GM20431 (cell line): ENCODE results near the gene KAT7.

Experiments
- in situ Hi-C: fragments of 300-500 bp; cut with MseI, MboI; formaldehyde crosslinking; loops from one replicate; pipeline ENCODE4 v1.15.0; 2020; ENCODE audit warnings: low sequenced_read_pairs; ENCODE audit not compliant: unreplicated experiment

Gene KAT7

DNA sequence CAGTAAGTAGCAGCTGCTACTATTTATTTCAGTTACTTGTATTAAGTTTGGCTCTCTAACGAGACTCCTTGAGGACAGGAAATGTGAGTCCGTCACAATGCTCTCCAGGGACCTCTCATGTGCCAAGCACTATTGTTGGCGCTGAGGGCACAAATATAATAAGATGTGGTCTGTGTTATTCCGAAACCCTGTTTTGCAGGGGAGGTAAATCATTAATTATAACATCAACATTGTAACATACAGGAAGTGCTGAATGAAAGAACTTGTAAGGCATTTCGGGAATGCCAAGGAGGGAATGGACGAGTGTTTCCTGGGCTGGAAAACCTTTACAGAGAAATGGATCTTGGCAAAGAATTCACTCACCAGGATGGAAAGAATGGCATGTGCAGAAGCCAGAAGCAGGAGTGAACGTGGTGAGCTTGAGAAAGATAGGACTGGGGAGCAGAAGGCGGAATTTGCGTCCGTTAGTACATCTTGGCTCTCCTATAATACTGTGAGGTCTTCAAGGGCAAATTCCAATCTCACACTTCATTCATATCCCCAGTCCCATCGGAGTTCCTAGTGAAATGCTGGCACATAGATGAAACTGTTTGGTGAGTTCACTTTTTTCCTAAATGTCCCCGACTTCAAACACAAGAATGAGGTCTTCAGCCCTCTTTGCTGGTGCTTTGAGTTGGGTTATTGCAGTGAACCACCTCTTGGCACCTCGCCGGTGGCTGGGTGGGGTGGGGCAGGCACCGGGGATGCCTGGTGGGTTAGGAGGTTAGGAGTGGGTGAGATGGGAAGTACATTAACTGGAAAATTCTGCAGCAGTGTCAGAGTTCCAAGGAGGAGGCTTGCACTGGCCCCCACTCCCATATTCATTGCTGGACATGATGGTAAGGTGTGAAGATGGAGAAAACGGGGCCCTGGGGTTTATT, 47.9 kb downstream of the KAT7 start:
- in situ Hi-C loops = no loop called here

DNA sequence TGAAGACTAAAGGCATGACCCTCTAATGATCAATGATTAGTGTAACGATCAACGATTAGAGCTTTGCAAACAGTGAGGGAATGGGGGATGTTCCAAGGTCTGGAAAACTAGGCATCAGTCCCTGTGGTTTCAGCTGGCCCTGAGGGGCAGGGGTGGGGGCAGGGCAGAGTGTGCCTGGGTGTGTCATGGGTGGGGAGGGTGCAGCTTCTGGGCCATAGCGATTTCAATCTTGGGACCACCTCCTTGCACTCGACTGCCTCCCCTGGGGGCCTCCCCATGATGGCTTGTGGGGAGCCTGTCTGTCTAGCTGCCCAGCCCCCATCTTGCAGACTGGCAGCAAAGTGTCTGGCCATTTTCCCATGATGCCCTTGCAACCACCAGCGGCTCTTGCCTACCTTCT, 51.0 kb downstream of the KAT7 start:
- in situ Hi-C loops = no loop called here

DNA sequence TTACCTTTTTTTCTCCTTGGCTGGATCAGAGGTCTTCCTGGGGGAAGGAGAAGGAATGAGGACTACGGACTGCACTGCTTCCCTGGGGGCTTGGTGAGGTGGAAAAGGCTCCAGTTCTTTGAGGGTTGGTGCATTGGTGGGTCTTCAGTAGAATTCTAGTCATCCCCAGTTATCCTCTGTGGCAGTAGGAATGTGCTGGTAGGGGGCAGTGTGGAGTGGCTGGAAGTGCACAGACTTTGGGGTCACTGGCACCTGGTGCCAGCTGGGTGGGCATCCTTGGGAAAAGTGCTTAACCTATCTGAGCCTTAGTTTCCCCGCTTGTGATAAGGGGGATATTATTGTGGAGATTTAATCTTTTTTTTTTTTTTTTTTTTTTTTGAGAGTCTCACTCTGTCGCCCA, 53.1 kb downstream of the KAT7 start:
- in situ Hi-C loops = no loop called here

DNA sequence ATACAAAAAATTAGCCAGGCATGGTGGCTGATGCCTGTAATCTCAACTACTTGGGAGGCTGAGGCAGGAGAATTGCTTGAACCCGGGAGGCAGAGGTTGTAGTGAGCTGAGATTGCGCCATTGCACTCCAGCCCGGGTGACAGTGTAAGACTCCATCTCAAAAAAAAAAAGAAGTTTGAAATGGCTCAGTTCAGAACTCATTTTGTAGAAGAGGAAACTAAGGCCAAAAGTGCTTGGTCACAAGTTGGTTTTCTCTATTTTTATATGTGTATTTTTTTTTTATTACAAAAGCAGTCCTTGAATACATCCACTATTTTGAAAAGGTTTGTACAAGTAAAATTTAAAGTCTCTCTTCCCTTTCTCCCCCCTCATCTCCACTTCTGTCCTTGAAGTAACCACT, 53.9 kb downstream of the KAT7 start:
- in situ Hi-C loops = no loop called here

DNA sequence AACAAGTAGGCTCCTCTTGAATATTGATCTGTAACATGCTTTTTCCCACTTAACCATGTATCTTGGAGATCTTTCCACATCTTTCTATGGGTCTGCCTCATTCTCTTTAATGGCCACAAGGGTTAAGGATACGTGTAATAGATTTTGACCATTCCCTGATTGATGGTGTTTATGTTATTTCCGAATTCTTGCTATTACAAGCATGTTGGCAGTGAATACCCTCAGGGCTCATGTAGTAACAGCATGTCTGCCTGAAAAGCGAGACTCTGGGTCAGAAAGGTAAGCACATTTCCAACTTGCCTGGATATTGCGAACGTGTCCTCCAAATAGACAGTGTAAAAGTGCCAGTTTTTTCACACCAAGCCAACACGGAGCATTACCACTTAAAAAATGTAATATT, 54.4 kb downstream of the KAT7 start:
- in situ Hi-C loops = no loop called here

DNA sequence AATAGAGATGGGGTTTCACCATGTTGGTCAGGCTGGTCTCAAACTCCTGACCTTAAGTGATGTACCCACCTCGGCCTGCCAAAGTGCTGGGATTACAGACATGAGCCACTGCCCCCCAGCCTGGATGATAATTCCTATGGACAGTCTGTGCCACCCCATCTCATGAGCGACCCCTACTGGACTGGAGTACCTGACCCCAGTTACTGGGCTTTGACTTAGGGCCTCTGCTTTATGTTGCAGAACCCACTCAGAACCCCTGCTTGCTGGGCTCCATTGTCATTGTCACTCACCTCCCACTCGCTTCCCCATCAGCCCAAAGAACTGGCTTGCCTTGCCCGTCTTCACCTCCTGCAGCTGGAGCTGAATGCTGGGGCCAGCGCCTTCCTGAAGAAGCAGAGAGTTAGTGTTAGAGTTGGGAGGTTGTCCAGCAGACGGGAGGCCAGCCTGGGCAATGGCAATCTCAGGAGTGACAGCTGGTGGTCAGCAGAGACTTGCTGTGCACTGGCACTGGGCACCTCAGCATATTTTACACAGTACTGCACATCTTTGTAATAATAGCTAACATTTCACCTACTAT, 55.4 kb downstream of the KAT7 start:
- in situ Hi-C loops = no loop called here

DNA sequence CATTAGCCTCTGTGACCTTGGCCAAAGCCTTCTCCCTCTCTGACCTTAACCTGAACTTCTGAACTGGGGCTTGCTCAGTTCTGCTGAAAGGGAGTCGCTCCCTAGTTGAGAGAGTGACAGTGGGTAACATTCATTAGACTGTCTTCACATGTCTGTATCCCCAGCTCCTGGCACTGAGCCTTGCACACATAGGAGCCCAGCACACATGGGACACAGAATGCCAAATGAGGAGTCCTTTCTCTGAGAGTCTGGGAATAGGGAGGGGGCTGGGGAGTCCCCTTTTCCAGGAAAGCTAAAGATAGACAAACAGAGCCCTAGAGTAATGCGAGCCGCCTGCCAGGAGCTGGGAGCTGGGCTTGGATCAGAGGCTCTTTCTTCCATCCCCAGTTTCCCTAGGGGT, 56.8 kb downstream of the KAT7 start:
- in situ Hi-C loops = no loop called here

DNA sequence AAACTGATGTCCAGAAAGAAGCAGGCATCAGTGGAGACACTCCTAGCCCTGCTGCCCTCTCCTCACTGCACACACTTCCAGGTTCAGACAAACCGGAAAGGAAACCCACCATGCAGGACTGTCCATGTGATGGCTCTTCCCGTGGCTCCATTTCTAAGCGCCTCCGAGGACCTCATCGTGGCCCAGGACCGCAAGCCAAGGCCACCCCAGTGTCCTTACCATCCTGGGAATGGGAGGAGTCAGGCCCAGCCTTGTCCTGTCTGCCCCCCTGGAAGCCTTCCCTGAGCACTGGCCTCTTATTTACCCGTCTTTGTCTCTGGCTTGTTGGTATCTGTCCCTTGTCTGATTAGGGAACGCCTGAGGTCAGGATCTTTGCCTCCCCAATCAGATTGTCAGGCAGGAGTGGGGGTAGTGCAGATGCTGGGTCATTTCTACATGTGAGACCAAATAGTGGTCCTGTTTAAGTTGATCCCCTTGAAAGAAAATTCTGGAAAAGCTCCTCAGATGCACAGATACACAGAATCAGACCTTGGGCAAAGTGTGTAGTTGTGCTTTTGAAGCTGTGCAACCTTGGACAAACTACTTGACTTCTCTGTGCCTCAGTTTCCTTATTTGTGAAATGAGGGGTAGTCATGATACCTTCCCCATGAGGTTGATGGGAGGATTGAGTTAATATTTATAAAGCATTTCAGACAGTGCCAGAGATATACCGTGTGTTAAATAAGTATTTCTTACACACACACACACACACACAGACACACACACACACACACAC, 58.6 kb downstream of the KAT7 start:
- in situ Hi-C loops = no loop called here

DNA sequence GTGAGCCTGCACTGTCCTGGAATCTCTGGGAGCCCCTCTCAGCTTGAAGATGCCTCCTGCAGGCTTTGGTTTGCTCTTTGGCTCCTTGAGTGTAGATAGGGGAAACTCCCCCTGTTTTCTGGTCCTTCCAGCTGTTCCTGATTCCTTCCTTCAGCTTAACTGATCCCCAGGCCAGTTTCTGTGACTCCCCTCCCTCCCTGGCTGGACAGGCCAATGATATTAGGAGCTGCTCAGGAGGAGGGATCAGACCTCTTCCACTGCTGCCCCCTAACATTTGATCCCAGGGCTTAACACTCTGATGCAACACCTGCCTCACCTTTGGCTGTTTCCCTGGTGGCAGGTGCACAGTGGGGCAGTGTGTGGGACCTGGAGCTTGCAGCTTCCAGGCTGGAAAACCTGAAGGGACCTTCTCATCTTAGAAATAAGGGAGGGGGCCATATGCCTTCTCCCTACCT, 59.6 kb downstream of the KAT7 start, which contains the start of gene TAC4:
TSS of gene TAC4 (minus strand) at position 51 of the 455 bp plus-strand sequence. CDS start 52 bp downstream, outside the sequence.
- in situ Hi-C loops = no loop called here

DNA sequence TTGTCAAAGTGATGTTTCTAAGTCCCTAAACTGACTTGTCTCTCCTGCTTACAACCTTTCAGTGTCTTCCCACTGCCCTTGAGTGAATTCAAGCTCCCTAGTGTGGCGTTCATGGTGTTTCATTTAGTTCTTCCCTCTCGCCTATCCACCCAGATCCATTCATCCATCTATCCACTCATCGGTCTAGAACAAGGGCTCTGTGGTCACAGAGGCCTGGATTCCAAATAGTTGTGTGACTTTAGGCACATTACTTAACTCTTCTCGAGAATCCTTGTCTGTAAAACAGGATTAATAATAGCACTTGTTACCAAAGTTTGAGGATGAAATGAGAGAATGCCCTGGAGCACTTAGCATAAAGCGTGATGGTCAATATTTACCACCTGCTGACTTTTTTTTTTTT, 60.3 kb downstream of the KAT7 start:
- in situ Hi-C loops = no loop called here

DNA sequence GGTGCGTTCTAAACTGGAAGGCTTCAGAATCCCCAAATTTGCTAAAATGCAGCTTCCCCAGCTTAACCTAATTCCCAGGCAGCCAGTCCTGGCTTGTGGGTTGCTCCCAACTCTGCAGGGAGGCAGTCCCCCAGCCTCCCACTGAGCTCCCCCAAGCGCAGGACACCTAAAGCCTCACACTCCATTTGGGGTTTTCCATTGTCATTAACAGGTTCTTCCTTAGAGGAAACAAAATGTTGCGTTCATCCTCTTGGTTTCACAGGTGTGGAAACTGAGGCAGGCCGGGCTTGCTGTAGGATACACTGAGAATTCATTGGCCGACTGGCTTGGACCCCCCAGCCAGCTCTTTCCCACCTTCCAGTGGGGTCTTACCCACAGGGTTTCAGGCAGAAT, 61.7 kb downstream of the KAT7 start:
- in situ Hi-C loops = loop anchor here (25.0 kb wide), 1 partner anchor 288 kb away; no protein-coding TSS in a partner anchor

DNA sequence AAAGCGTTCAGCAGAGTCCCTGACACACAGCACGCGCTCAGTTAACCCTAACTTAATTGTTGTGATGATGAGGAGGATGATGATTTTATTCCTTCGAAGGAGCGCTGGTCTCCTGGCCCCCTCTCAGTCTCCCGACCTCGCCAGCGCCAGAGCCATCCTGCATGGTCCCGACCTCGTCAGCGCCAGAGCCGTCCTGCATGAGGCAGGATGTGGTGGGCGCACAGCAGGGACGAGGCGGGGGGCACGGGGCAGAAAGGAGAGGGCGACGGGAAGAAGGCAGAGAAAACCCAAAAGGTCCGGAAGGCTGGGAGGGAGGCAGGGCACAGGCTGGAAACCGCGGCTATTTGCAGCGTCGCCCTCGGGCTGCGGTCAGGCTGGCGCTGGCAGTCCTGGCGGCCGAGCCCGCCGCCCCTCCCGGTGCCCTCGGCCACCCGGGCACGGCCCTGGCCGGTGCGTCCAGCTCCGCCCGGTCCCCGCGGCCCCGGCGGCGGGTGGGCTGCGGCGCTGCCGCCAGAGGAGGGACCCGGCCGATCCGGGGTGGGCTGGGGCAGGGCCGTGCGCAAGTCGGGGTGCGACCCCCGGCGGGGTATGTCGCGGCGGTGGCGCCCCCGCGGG, 62.4 kb downstream of the KAT7 start:
- in situ Hi-C loops = loop anchor here (25.0 kb wide), 1 partner anchor 289 kb away; no protein-coding TSS in a partner anchor

DNA sequence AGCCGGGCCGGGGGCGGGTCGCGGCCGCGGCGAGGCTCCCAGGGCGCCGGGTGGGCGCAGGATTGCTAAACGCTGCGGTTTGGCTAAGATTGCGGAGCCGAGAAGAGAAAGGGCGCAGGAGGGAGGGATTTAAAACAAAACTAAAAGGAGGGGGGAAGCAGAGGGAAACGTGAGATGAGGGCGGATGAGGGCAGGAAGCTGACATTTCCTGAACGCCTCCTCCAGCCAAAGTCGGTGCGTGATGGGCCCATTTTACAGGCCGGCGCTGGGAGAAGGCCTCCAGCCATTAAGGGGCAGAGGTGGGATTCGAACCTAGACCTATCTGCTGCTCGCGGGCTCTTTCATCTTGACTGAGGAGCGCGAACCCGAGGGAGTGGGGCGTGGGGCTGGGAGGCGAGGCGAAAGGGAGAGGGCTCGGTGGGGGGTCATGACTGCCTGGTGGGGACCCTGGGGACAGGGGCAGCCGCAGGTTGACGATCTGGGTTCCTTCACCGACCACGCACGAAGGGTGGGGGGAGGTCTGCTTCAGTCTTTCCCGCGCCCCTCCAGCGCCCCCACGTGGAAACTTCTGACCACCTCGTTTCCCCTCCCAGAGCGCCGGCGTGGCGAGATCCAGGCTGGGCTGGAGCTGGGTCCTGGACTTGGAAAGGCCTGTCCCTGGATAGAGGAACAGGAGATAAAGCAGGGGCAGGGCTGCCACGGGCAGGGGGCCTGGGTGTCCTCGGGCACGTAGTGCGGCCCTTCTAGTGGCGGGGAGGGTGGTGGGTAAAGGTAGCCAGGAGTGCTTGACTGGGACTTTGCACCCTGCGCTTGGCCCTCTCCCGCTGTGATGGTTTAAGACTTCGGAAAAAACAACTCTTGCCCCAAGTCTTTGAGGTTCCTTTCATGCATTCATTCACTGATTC, 63.2 kb downstream of the KAT7 start:
- in situ Hi-C loops = loop anchor here (25.0 kb wide), 1 partner anchor 289 kb away; no protein-coding TSS in a partner anchor

DNA sequence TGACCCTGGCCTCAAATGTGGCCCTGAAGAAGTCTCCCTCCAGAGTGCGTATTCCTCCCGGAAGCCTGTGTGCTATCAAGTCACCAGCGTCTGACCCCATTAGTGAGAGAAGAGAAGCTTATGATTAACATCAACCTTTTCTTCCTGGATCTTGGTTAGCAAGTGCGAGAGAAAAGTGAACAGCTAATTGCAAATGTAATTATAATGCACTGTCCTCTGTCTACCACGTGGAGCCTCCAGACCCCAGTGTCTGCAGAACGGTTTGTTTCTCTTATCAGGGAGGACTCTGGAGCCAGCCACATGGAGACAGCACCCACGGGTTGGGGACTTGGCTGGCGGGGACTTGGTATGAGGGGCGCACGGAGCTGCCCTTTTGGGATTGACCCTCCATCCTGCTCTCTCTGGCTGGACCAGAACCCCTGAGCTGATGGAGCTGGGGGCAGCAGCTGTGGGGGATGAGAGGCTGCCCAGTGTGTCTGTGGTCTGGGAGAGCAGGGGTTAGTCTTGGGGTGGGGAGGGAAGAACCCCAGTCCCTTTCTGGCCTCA, 65.1 kb downstream of the KAT7 start:
- in situ Hi-C loops = loop anchor here (25.0 kb wide), 1 partner anchor 291 kb away; no protein-coding TSS in a partner anchor

DNA sequence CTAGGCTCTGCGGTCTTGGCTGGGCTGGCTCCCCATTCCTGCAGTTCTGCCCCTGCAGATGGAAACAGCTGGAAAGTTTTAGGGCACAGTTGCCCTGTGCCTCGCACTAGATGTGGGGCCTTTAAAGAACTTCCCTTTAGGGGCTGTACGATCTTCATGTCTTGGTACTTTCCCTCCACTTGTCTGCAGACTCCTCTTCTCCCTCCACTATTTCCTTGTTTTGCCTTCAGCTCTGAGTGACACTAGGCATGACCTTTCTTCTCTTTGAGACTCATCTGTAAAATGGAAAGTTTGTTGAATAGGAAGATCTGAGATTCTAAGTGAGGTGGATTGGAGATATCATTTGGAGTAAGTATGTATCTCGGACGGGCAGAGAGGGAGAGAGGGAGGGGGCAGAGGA, 65.6 kb downstream of the KAT7 start:
- in situ Hi-C loops = loop anchor here (25.0 kb wide), 1 partner anchor 292 kb away; no protein-coding TSS in a partner anchor

DNA sequence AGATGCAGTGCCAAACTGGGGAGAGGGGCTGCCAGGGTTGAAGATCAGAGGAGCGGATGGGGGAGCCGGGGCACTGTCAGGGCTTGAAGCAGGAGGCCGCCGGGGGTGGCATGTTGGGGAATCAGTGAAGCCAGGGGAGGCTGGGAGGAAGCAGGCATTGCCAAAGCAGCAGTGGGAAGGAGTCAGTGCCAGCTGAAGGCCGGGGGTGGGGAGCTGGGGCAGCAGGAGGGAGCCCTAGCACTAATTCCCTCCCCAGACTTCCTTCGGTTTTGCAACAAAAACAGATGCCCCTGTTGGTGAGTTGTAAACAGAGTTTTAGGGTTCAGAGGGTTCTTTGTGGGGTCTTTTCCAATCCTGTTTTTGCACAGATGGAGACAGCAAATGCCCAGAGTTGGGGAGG, 70.3 kb downstream of the KAT7 start:
- in situ Hi-C loops = loop anchor here (25.0 kb wide), 1 partner anchor 296 kb away; no protein-coding TSS in a partner anchor

DNA sequence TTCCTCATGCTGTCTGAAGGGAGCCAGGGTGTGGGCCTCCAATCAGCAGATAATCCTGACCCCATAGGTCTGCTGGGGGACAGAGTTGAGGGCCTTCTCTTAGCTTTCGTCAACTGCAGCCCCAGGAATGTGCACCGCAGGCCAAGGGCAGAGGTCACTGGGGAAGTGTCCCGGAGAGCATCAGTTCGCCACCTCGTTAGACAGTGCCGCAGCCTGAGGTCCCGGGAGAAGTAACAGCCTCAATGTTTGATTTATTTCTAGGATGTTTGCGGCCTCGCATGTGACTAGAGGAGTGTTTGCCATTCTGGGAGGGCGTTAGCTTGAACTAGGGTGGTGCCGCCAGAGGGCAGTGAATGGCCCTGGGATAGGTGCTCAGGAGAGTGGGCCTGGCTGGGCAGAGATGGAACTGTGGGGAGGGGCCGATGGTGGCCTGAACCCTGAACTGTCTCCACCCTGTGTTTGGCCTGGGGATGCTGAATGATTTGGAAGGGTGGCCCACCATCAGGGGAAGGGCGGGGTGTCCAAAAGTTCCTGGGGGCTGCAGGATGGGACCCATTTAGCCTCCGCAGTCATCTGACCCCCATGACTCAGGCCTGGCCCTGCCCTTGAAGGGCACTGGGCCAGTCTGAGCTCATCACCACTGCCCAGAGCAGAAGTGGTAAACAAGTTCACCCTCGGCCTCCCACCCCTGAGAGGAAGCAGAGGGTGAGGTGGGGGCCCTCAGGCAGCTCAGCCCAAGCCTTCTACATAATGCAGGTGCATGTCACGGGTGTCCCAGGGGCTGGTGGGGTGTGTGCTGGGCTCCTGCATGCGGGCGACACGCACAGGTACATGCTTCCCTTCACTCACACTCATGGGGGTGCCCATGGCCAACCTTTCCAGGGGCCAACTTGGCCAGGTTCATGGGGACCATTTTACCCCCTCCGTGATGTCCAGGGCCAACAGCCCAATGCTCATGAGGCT, 71.8 kb downstream of the KAT7 start:
- in situ Hi-C loops = loop anchor here (10.0 to 25.0 kb wide), 2 partner anchors 135 to 298 kb away; partner anchors contain the start of gene DLX3
